ENCODE data around the gene IP6K1.

DNA sequence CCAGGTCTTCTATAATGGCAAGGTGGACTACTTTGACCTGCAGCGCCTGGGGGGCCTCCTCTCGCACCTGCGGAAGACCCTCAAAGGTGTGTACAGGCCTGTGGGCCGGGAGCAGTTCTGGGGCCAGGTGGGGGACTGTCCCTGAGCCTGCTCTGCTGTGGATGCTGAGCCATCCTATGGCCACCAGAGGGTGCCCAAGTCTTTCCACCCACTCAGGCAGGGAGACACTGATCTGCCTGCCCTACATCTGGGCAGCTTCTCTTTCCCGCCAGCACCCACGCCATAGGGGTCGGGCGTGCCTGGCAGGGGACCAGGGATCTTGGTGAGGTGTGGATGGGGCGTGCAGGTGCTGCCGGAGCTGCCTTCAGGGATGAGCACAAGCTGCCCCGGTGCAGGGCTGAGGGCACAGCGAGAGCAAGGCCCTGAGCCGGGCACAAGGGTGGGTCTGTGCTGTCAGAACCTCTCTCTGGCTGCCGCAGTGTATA is 82.9 kb downstream of the IP6K1 start:
- TF ChIP-seq POLR2AphosphoS5 (IDR thresholded peaks at IDR 0.05) (no peak), POLR2A (IDR thresholded peaks at IDR 0.05) (no peak)
- TF ChIP-seq, protein P1, sequence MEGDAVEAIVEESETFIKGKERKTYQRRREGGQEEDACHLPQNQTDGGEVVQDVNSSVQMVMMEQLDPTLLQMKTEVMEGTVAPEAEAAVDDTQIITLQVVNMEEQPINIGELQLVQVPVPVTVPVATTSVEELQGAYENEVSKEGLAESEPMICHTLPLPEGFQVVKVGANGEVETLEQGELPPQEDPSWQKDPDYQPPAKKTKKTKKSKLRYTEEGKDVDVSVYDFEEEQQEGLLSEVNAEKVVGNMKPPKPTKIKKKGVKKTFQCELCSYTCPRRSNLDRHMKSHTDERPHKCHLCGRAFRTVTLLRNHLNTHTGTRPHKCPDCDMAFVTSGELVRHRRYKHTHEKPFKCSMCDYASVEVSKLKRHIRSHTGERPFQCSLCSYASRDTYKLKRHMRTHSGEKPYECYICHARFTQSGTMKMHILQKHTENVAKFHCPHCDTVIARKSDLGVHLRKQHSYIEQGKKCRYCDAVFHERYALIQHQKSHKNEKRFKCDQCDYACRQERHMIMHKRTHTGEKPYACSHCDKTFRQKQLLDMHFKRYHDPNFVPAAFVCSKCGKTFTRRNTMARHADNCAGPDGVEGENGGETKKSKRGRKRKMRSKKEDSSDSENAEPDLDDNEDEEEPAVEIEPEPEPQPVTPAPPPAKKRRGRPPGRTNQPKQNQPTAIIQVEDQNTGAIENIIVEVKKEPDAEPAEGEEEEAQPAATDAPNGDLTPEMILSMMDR (IDR thresholded peaks at IDR 0.05), result peak; percentile 35 to 77 (median 67)

Measured in breast epithelium (tissue), 3 donors.